ENCODE data around the gene LIG3.

DNA sequence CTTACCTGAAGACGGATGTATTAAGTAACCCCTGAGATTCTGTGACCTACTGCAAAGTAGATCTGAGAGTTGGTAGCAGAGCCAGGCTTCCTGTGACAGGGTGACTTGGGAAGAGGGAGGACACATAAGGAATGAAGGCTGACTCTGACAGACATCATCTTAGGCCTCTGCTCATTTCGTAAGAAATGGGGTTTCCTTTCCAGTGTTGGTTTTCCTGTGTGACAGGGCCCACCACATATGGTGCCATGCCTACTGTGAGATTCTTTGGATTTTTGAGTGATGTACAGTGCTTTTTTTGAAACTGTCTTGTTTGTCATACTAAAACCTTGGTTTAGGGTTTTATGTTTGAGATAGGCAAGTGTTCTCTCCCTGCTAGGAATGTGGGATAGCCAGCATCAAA lies 12.7 kb downstream of the LIG3 start:
- TF ChIP-seq, protein P1, sequence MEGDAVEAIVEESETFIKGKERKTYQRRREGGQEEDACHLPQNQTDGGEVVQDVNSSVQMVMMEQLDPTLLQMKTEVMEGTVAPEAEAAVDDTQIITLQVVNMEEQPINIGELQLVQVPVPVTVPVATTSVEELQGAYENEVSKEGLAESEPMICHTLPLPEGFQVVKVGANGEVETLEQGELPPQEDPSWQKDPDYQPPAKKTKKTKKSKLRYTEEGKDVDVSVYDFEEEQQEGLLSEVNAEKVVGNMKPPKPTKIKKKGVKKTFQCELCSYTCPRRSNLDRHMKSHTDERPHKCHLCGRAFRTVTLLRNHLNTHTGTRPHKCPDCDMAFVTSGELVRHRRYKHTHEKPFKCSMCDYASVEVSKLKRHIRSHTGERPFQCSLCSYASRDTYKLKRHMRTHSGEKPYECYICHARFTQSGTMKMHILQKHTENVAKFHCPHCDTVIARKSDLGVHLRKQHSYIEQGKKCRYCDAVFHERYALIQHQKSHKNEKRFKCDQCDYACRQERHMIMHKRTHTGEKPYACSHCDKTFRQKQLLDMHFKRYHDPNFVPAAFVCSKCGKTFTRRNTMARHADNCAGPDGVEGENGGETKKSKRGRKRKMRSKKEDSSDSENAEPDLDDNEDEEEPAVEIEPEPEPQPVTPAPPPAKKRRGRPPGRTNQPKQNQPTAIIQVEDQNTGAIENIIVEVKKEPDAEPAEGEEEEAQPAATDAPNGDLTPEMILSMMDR (IDR thresholded peaks at IDR 0.05; ENCODE audit: insufficient read depth, low read depth, low read length): no peak
- TF ChIP-seq EZH2 (IDR thresholded peaks at IDR 0.05; ENCODE audit: insufficient read depth, low read length): no peak
